ENCODE data around the gene ZMIZ2.
"Not testable (repeated sequence)": the region's sequence is repeated elsewhere in the genome, so short reads cannot be mapped to it uniquely, and the experiment has no call there.

The ZMIZ2 gene, protein sequence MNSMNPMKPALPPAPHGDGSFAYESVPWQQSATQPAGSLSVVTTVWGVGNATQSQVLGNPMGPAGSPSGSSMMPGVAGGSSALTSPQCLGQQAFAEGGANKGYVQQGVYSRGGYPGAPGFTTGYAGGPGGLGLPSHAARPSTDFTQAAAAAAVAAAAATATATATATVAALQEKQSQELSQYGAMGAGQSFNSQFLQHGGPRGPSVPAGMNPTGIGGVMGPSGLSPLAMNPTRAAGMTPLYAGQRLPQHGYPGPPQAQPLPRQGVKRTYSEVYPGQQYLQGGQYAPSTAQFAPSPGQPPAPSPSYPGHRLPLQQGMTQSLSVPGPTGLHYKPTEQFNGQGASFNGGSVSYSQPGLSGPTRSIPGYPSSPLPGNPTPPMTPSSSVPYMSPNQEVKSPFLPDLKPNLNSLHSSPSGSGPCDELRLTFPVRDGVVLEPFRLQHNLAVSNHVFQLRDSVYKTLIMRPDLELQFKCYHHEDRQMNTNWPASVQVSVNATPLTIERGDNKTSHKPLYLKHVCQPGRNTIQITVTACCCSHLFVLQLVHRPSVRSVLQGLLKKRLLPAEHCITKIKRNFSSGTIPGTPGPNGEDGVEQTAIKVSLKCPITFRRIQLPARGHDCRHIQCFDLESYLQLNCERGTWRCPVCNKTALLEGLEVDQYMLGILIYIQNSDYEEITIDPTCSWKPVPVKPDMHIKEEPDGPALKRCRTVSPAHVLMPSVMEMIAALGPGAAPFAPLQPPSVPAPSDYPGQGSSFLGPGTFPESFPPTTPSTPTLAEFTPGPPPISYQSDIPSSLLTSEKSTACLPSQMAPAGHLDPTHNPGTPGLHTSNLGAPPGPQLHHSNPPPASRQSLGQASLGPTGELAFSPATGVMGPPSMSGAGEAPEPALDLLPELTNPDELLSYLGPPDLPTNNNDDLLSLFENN

DNA sequence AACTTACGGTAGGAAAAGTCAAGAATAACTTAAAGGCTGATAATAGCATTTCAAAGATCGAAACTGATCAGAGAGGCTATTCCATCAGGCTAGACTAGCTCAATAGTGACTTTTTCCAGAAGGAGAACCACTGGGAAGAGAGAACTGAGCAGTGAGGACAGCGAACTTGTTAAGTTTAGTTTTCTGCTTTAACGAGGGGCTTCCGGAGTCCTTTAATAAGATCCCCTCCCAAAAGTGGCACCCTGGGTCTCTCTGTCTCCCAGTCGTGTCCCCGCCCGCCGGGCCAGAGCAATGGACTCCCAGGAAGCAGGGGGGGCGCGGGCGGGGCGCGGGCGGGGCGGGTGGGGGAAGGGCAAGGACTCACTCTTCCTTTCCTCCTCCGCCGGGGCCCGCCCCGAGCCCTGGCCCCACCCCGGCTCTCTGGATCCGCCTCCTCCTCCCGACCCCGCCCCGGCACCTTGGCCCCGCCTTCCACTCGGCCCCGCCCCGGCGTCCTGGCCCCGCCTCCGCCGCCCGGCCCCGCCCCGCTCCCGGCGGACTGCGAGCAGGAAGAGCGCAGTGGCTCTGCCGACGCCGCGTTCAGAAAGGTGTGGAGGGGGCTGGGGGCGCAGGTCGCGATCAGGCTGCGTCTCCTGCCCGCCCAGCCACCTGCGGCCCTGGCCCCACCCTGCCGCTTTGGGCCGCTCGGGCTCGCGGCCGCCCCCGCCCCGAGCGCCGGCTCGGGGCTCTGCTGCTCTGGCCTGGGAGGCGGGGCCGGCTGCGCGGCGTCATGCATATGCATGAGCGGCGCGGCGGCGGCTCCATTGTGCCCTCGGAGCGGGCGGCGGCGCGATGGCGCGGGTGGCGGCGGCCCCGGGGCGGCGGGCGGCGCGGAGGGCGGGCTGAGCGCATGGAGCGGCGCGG lies at the start of gene ZMIZ2:
ZMIZ2 (plus strand) TSS at position 803 of the 903 bp plus-strand sequence. CDS start 7,403 bp downstream, outside the sequence.
- peak; percentile 84 for DNase-seq

DNA sequence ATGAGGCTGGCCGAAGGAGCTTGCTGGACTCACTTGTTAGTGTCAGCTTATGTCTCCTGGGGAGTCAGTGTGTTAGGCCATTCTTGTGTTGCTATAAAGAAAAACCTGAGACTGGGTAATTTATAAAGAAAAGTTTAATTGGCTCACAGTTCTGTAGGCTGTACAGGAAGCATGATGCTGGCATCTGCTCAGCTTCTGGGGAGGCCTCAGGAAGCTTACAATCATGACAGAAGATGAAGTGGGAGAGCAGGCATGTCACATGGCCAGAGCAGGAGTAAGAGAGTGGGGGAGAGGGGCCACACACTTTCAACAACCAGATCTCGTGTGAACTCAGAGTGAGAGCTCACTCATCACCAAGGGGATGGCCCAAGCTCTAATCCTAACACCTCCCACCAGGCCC lies 49.0 kb upstream of the ZMIZ2 start:
- DNase-seq = not testable (repeated sequence)

DNA sequence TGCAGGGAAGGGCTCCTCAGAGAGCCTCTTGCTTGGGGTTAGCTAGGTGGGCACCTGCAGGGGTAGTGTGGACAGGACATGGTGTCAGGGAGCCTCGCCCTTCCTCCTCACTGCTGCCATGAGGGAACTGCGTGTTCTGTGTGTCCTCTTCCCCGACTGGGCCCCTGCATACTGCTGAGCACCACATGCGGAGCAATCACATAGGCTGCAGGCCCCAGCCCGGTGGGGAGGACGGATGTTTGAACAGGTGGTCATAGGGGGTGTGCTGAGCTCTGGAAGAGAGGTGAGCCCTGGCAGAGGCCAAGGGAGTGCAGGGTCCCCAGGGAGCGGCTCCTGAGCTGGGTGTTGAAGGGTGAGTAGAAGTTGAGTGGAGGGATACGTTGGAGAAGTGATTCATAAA lies 48.3 kb upstream of the ZMIZ2 start:
- no peak for DNase-seq

DNA sequence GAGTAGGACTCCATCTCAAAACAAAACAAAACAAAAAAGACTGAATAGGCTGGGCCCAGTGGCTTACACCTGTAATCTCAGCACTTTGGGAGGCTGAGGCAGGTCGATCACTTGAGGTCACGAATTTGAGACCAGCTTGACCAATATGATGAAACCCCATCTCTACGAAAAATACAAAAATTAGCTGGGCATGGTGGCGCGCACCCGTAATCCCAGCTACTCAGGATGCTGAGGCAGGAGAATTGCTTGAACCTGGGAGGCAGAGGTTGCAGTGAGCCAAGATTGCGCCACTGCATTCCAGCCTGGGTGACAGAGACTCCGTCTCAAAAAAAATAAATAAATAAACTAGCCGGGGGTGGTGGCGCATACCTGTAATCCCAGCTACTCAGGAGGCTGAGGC lies 45.3 kb upstream of the ZMIZ2 start:
- DNase-seq = not testable (repeated sequence)

DNA sequence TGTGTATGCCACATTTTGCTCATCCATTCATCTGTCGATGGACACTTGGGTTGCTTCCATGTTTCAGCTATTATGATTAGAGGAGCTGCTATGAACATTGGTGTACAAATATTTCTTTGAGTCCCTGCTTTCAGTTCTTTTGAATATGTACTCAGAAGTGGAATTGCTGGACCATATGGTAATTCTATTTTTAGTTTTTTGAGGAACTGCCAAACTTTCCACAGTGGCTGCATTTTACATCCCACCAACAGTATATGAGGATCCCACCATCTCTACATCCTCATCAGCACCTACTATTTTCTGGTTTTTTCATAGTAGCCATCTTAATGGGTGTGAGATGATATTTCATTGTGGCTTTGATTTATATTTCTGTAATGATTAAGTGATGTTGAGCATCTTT lies 44.7 kb upstream of the ZMIZ2 start:
- no peak for DNase-seq

DNA sequence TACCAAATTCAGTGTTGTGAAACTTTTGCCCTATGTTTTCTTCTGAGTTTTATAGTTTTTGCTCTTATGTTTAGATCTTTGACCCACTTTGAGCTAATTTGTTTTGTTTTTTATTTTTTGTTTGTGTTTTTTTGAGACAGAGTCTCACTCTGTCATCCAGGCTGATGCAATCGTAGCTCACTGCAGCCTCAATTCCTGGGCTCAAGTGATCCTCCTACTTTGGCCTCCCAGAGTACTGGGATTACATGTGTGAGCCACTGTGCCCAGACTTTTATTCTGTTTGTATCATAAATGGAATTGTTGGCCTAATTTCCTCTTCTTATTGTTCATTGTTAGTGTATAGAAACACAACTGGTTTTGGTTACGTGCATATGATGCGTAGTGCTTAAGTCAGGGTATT lies 43.2 kb upstream of the ZMIZ2 start:
- DNase-seq = no peak

DNA sequence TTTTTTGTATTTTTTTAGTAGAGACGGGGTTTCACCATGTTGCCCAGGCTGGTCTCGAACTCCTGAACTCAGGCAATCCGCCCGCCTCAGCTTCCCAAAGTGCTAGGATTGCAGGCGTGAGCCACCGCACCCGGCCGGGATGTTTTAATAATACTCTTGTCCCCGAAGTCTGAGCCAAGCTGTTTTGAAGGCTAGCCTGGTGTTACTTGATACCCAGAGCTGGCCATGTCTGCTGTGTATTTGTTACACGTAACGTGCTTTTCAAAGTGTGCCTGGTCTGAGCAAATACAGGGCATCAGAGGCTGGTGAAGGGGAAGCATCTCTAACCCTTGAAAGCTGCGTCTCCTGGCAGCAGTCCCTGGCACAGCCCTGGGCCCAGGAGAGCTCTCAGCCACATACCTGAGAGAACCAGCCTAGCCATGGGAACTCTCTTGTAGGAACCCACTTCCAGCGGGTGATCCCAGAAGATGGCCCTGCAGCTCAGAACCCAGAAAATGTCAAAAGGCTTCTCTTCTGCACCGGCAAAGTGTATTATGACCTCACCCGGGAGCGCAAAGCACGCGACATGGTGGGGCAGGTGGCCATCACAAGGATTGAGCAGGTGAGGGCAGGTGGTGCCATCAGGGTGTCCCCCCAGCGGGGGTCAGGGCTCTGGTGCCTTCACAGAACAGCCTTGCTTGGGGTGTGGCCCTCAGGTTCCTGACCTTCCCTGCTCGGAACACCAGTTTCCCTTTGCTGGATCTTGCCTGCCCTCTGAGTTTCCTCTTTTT lies 41.7 kb upstream of the ZMIZ2 start:
- no peak for DNase-seq

DNA sequence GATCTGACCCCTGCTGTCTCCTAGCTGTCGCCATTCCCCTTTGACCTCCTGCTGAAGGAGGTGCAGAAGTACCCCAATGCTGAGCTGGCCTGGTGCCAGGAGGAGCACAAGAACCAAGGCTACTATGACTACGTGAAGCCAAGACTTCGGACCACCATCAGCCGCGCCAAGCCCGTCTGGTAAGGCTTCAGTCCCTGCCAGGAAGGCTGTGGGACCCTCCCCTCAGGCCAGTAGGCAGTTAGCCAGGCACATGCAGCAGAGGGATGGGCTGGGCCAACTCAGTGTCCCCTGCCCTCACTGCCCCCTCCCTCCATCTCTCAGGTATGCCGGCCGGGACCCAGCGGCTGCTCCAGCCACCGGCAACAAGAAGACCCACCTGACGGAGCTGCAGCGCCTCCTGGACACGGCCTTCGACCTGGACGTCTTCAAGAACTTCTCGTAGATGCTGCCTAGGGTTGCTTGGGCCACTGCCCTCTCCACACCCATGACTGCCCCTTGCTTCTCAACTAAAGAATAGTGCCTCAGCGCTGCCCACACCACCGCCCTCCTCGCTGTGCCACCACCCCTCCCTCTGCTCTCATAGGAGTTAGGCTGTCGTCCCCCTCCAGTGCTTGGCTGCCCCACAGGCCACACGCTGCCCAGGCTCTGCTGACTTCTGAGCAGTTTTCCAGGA lies 41.0 kb upstream of the ZMIZ2 start:
- no peak for DNase-seq

DNA sequence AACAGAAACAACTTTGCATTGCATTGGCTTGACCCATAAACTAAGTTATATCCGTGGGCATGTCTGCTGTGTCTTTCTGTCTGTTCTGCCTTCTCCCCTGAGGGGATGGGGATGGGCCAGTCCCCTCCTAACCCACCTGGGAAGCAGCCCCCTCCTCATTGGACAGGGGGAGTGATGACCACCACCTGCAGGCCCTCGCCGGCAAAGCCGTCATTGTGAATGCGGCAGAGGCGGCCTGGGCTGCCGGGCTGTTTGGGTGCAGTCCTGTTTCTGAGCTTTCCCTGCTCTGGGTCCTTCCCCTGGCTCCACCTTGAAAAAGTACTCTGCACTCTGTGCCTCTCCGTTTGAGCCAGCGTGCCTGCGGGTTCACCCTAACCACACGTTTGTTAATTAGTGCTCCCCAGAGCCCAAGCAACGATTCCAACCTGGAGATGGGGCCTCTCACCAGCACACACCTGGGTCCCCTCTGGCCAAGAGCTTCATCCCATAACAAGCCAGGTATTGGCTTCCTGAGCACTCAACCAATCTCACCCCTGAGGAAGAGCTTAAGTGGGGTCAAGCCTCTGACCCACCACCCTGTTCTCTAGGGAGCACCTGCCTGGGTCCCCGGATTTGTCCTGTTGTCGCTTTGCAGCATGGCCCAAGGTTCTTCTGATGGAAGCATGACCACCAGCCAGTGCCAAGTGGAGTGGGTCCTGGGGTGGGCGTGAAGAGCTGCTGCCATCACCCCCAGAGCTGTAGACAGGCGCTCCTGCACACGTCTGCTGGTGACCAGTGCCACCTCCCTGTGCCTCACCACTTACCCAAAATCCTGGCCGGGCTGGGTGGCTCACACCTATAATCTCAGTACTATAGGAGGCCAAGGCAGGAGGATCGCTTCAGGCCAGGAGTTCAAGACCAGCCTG lies 39.4 kb upstream of the ZMIZ2 start:
- DNase-seq = no peak

DNA sequence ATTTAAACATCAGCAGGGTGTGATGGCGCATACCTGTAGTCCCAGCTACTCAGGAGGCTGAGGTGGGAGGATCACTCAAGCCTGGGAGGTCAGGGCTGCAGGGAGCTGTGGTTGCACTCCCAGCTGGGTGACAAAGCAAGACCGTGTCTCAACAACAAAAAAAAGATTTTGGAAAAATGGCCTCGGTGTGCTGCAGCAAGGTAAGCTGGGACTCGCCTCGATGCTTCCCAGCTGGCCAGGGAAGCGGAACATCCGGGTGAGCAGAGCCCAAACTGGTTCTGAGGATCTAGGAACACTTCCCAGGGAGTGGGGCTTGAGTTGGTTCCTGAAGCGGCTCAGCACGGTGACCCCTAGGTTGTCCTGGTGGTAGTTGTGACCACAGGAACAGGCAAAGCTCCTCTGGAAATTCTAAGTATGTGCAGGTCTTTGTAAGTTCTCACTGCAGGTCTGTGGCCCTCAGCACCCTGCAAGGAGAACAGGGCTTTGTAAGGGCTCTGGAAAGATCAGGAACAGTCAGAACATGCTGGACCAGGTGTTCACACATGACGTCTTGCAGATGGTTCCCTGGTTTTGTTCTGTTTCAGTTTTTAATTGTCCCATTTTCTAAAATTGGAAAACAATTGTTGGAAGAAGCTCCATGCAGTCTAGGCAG lies 38.6 kb upstream of the ZMIZ2 start:
- no peak for DNase-seq

DNA sequence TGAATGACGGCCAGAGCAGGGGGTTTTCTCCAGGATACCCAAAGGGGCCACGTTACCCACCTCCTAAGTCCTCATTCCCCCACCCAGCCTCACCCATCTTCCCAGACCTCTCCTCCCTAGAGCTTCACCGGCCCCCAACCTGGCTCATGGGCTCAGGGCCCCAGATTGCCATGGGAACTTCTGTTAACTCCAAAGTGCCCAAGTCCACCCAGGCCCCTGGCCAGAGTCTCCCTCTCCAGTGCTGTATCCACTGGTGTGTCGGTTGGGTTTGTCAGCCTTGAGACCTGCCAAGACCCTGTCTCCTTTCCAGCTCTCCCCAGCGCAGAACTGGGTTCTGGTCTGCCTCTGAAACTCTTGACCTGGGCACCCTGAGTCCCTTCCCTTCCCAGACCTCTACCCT lies 37.1 kb upstream of the ZMIZ2 start:
- no peak for DNase-seq

DNA sequence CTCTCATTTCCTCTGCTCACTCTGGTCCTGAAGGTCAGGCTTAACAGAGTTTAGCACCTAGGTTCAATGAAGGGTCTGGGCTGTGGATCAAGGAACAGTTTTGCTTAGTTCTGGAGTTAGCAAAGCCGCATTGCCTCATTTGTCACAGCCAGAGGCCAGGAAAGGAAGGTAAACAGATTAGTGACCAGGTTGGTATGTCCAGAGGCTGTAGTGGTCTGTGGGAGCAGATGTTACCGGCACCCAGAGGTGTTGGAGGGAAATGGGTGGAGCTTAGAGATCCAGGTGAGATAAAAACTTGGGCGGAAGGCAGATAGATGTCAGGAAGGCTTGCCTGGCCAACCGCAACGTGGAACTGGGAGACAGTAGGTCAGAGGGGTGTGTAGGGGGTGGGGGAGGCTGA lies 36.6 kb upstream of the ZMIZ2 start:
- DNase-seq = no peak

DNA sequence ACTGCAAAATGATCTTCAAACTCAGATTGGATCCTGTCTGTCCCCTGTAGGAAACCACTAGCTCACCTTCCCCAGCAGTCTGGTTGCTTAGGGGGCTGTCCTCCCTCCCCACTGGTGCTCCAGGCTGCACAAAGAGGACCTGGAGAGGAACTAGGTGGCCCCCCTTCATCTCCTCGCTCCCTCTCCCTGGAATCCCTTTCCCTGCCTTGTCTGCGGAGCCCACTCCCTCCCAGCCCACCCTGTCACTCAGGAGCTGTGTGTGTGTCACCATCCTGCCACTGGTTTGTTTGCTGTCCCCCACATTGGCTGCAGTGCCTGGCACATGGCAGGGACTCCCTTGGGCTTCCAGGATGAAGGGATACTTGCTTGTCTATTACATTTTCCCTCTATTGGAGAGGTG lies 35.5 kb upstream of the ZMIZ2 start:
- no peak for DNase-seq

DNA sequence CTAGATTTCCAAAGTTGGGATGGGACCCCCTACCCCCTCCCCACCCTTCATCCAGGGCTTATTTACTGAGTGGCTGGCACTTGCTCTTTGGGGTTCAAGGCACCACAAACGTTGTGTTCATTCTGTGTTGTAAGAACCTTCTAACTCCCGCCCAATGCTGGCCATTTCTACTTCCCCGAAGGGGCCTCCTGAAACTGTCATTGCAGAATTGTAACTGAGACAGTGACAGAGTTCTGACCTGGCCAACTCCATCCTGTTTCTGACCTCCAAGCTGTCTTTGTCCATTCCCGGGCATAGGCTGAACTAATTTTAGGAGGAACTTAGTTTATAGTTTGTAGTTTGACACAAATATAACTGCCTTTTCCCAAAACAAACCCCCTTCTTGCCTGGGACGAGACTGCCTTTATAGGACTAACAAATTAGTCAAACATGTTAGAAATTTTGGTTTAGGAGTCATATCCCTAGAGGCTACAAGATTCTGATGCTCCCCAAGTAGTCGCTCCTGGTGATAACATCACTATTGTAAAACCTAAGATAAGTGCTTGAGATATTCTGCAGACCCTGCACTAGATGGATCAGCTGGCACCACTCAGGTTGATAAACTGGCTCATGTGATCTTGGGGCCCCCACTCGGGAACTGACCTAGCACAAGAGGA lies 34.8 kb upstream of the ZMIZ2 start:
- DNase-seq = no peak

DNA sequence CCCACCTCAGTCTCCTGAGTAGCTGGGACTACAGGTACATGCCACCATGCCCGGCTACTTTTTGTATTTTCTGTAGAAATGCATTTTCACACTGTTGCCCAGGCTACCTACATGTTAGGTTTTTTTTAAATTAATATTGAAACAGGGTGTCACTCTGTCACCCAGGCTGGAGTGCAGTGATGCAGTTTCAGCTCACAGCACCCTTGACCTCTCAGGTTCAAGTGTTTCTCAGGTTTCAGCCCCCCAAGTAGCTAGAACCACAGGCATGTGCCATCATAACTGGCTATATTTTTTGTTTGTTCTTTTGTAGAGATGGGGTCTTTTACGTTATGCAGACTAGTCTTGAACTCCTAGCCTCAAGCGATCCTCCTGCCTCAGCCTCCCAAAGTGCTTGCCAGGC lies 32.4 kb upstream of the ZMIZ2 start:
- DNase-seq = no peak

DNA sequence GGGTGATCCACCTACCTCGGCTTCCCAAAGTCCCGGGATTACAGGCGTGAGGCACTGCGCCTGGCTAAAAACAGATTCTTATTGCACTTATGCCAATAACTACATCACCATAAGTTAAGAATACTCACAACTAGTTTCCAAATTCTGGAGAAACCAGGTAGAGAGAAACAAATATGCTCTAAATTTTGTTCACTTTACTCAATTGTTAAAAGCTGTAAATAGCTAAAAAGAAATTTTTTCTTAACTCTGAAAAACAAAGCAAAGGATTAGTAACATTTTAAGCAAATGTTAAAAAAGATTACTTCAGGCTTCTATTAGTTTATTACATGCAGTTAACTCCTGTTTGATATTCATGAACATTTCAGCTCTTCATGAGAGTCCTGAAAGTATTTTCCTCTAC lies 28.3 kb upstream of the ZMIZ2 start:
- DNase-seq = no peak

DNA sequence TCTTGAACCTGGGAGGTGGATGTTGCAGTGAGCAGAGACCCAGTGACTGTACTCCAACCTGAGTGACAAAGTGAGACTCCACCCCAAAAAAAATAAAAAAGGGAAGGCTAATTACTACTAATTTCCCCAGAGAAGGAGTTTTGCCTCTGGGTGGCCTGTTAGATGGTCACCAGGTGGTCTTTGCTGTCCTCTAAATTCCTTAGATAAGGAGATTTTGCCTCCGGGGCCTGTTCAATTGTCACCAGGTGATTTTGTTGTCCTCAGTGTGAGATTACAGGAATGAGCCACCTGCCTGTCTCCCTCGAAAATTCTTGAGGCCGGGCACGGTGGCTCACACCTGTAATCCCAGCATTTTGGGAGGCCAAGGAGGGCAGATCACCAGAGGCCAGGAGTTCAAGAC lies 24.4 kb upstream of the ZMIZ2 start:
- no peak for DNase-seq

DNA sequence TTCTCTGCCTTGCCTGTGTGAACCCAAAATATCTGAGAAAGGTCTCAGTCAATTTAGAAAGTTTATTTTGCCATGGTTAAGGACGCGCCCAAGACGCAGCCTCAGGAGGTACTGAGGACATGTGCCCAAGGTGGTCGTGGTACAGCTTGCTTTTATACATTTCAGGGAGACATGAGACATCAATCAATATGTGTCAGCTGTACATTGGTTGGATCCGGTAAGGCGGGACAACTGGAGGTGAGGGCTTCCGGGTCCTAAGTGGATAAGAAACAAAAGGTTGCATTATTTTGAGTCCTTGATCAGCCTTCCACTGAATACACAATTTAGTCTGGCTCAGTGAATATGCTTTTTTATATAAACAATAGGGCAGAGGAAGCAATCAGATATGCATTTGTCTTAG lies 22.4 kb upstream of the ZMIZ2 start:
- peak; percentile 10 for DNase-seq

DNA sequence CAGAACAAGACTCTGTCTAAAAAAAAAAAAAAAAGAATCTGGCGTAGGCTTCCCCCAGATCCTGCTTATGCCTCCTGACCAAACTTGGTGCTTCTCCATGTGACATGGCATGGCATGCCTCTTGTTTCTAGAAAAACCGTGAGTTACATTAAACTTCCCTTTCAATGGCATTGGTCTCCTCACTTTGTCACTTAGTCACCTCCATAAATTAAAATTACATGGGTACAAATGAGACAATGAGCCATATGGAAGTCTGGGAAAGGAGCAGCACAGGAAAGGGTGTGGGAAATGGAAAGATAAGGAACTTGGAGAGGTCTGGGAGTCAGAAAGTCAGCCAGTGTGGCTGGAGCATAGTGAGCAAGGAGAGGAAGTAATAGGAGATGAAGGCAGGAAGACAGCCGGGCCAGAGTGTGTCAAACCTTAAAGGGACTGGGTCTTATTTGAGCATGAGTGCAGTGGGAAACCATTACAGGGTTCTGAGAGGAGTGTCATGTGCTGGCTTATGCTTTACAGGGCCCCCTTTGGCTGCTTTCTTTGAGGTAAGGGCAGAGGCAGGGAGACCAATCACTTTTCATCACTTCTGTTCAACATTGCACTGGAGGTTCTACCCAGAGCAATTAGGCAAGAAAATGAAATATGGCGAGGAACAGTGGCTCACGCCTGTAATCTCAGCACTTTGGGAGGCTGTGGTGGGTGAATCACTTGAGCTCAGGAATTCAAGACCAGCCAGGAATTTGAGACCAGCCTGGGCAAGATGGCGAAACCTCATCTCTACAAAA lies 21.3 kb upstream of the ZMIZ2 start:
- no peak for DNase-seq
